Measurements from ENCODE around the gene POLR1E.

GRCh38 chr9:37464006-37464405 lies 21.7 kb upstream of the POLR1E start:
- TF ChIP-seq CTCF (IDR thresholded peaks at IDR 0.05) (no peak), POLR2A (IDR thresholded peaks at IDR 0.05) (no peak)
